Natural killer cell (primary cell): ENCODE measurements around the gene CTPS1. TPM values are rescaled to one million over a fixed set of nuclear protein-coding genes. Genes with fewer than 3 reads are reported as not detected.
A peak's percentile ranks its signal among the peaks of the same experiment; 100 is the strongest.

ENCODE experiments used
- ATAC-seq, 3 donors: fragments of 150-1000 bp in 2 of 3; fragments of 200-7000 bp in 1 of 3; cut with Tn5 transposase; 1 replicate in 1 of 3; 2 replicates in 2 of 3; pipeline ENCODE4 v1.10.0; 2021; ENCODE audit warnings: mild to moderate bottlenecking in 2 of 3, moderate library complexity in 2 of 3
- DNase-seq, 2 donors: peaks; one replicate each; pipeline versions ENCODE4 v3.0.0 to v3.0.0-alpha.2; 2013 to 2021; ENCODE audit warnings: mixed read lengths in 1 of 2
- H3K27ac ChIP-seq: one replicate; pipeline ENCODE4 v1.5.1; 2013; ENCODE audit warnings: mild to moderate bottlenecking, low read length
- H3K27me3 ChIP-seq: one replicate; pipeline ENCODE4 v1.6.1; 2013; ENCODE audit warnings: low read length; ENCODE audit not compliant: control insufficient read depth, insufficient read depth
- H3K36me3 ChIP-seq: one replicate; pipeline ENCODE4 v1.6.1; 2013; ENCODE audit warnings: low read length; ENCODE audit not compliant: control insufficient read depth, insufficient read depth
- H3K4me1 ChIP-seq: one replicate; pipeline ENCODE4 v1.6.1; 2013; ENCODE audit warnings: low read length; ENCODE audit not compliant: control insufficient read depth, insufficient read depth
- H3K4me3 ChIP-seq: one replicate; pipeline ENCODE4 v1.5.1; 2013; ENCODE audit warnings: low read length
- H3K9me3 ChIP-seq: one replicate; pipeline ENCODE4 v1.6.1; 2013; ENCODE audit warnings: low read length; ENCODE audit not compliant: control insufficient read depth, insufficient read depth
- H3K27ac Mint-ChIP-seq, 2 donors: one replicate each; pipeline ENCODE4 v1.8.0; 2022; ENCODE audit warnings: mild to moderate bottlenecking in 2 of 2, mixed read lengths in 2 of 2, moderate library complexity in 1 of 2
- H3K27me3 Mint-ChIP-seq, 2 donors: one replicate each; pipeline ENCODE4 v1.8.0; 2022; ENCODE audit warnings: low read depth in 2 of 2, mixed read lengths in 2 of 2
- H3K36me3 Mint-ChIP-seq: one replicate; pipeline ENCODE4 v1.8.0; 2022; ENCODE audit warnings: mixed read lengths
- H3K4me1 Mint-ChIP-seq, 2 donors: one replicate each; pipeline ENCODE4 v1.8.0; 2022; ENCODE audit warnings: mixed read lengths in 2 of 2
- H3K4me3 Mint-ChIP-seq: one replicate; pipeline ENCODE4 v1.8.0; 2022; ENCODE audit warnings: mild to moderate bottlenecking, moderate library complexity, mixed read lengths
- H3K9me3 Mint-ChIP-seq, 2 donors: one replicate each; pipeline ENCODE4 v1.8.0; 2022; ENCODE audit warnings: mixed read lengths in 2 of 2
- WGBS: methylation state at CpG from one replicate; pipeline ENCODE4 v1.1.7; 2013; ENCODE audit warnings: missing lambda C conversion rate; ENCODE audit not compliant: insufficient coverage; 5-methylcytosine and 5-hydroxymethylcytosine counted together
- intact Hi-C: fragments of 100-400 bp; cut with micrococcal nuclease; formaldehyde crosslinking; loops from one replicate; pipeline ENCODE4 v1.14.2; 2022
- total RNA-seq, 4 donors: library from RNA; stranded (reverse); fragments of 120-200 nt in 1 of 4; gene quantifications; one replicate each; pipeline versions ENCODE4 v1.2.3 to v1.2.4, GENCODE V29; 2013 to 2022
- TF ChIP-seq, protein P1 (sequence below): fragments of 200-600 bp; IDR thresholded peaks from one replicate; pipeline ENCODE4 v1.8.0; 2022; ENCODE audit warnings: antibody characterized with exemption

Gene CTPS1
- total RNA-seq, 3 donors from 2014 or later (not counting 1 experiment from before 2014, with no cell fraction given), result 90.5 to 128 (median 99.0) TPM

DNA sequence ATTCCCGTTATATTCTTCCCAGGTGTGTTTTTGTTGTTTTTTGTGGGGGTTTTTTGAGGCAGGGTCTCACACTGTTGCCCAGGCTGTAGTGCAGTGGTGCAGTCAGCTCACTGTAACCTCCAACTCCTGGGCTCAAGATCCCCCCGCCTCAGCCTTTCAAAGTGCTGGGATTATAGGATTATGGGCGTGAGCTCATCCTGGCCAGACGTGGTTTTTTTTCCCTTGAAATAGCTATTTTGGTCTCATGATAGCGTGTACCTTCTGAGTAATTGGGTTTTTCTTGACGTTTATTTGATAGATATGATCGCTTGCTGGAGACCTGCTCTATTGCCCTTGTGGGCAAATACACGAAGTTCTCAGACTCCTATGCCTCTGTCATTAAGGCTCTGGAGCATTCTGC is 17.6 kb downstream of the CTPS1 start:
- no peak overlapping the region for H3K27ac ChIP-seq
- ATAC-seq (no peak), DNase-seq (no peak)
- intact Hi-C loops, result no loop called here
- Mint-ChIP-seq H3K4me3 (no peak overlapping the region), H3K27ac (no peak overlapping the region), H3K36me3 (peaks cover 42% of the 10 kb centered on the region), H3K27me3 (no peaks in the 10 kb centered on the region), H3K9me3 (no peaks in the 10 kb centered on the region), H3K4me1 (peaks cover 3 to 6% of the 10 kb centered on the region in 2 donors)
- peaks cover 67% of the 10 kb centered on the region for H3K36me3 ChIP-seq
- H3K4me1 ChIP-seq, result no peaks in the 10 kb centered on the region
- 95% methylated on average over 7 of the region's 8 CpGs for WGBS
- H3K27me3 ChIP-seq, result no peaks in the 10 kb centered on the region
- TF ChIP-seq, protein P1, sequence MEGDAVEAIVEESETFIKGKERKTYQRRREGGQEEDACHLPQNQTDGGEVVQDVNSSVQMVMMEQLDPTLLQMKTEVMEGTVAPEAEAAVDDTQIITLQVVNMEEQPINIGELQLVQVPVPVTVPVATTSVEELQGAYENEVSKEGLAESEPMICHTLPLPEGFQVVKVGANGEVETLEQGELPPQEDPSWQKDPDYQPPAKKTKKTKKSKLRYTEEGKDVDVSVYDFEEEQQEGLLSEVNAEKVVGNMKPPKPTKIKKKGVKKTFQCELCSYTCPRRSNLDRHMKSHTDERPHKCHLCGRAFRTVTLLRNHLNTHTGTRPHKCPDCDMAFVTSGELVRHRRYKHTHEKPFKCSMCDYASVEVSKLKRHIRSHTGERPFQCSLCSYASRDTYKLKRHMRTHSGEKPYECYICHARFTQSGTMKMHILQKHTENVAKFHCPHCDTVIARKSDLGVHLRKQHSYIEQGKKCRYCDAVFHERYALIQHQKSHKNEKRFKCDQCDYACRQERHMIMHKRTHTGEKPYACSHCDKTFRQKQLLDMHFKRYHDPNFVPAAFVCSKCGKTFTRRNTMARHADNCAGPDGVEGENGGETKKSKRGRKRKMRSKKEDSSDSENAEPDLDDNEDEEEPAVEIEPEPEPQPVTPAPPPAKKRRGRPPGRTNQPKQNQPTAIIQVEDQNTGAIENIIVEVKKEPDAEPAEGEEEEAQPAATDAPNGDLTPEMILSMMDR, result no peak
- H3K4me3 ChIP-seq, result no peak overlapping the region
- H3K9me3 ChIP-seq, result no peaks in the 10 kb centered on the region

DNA sequence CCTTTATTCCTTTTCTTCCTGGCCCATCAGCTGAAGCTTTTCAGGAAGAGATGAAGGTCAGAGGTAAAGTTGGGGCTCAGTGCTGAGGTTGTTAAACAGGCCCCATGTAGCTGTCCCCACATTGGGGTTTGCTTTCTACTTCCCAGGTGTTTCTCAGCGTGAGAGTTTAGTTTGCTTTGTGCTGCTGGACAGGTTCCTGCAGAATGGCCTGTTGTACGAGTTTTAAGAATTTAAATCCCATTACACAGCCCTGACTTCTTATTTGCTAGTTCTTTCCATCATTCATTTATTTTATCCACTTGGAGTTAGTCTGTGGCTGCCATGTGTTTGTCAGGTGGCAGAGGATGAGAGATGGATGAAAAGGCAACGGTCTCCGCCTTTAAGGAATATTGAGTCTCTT is 19.2 kb downstream of the CTPS1 start:
- H3K27me3 ChIP-seq, result no peaks in the 10 kb centered on the region
- no peaks in the 10 kb centered on the region for H3K9me3 Mint-ChIP-seq
- H3K4me3 Mint-ChIP-seq, result no peak overlapping the region
- no peak overlapping the region for H3K27ac Mint-ChIP-seq
- peaks cover 65% of the 10 kb centered on the region for H3K36me3 ChIP-seq
- no peak overlapping the region for H3K4me3 ChIP-seq
- H3K9me3 ChIP-seq, result no peaks in the 10 kb centered on the region
- no peaks in the 10 kb centered on the region for H3K27me3 Mint-ChIP-seq
- DNase-seq, result no peak
- 100% methylated on average over 4 of the region's 4 CpGs for WGBS
- H3K4me1 ChIP-seq, result peaks cover 9% of the 10 kb centered on the region
- TF ChIP-seq, protein P1, result no peak
- peaks cover 16 to 18% of the 10 kb centered on the region in 2 donors for H3K4me1 Mint-ChIP-seq
- ATAC-seq, result no peak
- H3K36me3 Mint-ChIP-seq, result peaks cover 37% of the 10 kb centered on the region
- intact Hi-C loops, result no loop called here
- no peak overlapping the region for H3K27ac ChIP-seq

DNA sequence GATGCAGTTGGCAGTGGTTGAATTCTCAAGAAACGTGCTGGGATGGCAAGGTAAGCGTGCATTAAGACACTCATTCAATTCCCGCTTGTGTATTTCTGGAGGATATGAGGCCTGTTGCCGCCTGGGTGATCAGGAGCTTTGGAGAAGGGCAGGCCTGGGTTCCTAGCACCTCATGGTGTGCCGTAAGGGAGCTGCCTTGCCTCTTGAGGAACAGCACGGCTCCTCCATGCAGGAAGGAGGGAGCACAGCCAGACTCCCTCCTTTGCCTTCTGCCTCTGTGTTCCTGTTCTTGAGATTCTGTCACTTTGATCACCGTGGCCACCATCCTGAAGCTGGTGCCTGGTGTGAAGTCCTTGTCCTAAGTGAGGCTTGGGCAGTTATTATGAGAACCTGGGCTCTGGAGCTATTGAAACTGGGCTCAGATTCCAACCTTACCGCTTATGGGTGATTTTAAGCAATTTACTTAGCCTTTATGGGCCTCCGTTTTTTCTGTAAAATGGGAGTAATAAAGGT is 23.7 kb downstream of the CTPS1 start:
- 86% methylated on average over 9 of the region's 9 CpGs for WGBS
- H3K36me3 ChIP-seq, result peaks cover 63% of the 10 kb centered on the region
- DNase-seq (no peak), ATAC-seq (no peak)
- peak overlapping the region; percentile 4 for H3K27ac ChIP-seq
- no peaks in the 10 kb centered on the region for H3K27me3 ChIP-seq
- no peaks in the 10 kb centered on the region for H3K9me3 ChIP-seq
- TF ChIP-seq, protein P1, result no peak
- Mint-ChIP-seq H3K9me3 (no peaks in the 10 kb centered on the region), H3K36me3 (peaks cover 23% of the 10 kb centered on the region), H3K4me1 (peaks cover 19 to 22% of the 10 kb centered on the region in 2 donors), H3K4me3 (no peak overlapping the region), H3K27ac (peak overlapping the region; percentile 65 to 70), H3K27me3 (no peaks in the 10 kb centered on the region)
- H3K4me1 ChIP-seq, result peaks cover 12% of the 10 kb centered on the region
- no peak overlapping the region for H3K4me3 ChIP-seq
- intact Hi-C loops, result loop anchor here (1.0 kb wide), 1 partner anchor 23 kb away; no protein-coding TSS in a partner anchor
